C4-2B (cell line): ENCODE results near the gene PARD3.

Source experiments
- CTCF ChIP-seq: fragments of 450-650 bp; conservative IDR thresholded peaks from 2 replicates; pipeline ENCODE4 v1.5.1; 2017; ENCODE audit warnings: mild to moderate bottlenecking
- ZFX ChIP-seq: fragments of 450-650 bp; IDR thresholded peaks from 2 replicates; pipeline ENCODE4 v1.6.1; 2017

- no peak for TF ChIP-seq CTCF
- no peak for TF ChIP-seq ZFX
Observed at GRCh38 chr10:34587680-34588019, 227.4 kb downstream of the PARD3 start.
